MM.1S (cell line): ENCODE results near the gene DAD1.

ENCODE experiments used
- DNase-seq: peaks from one replicate; pipeline ENCODE4 v3.0.0-alpha.2; 2015
- H2AFZ ChIP-seq: fragments of 300-600 bp; sonication (generic); 2 replicates; pipeline ENCODE4 v1.6.0; 2016; ENCODE audit warnings: antibody characterized with exemption, low read length
- H3F3A ChIP-seq: fragments of 300-600 bp; sonication (generic); 2 replicates; pipeline ENCODE4 v1.6.1; 2016; ENCODE audit warnings: mild to moderate bottlenecking, antibody characterized with exemption, low read length, moderate library complexity, mixed read lengths; ENCODE audit not compliant: insufficient read depth
- H3K27ac ChIP-seq: fragments of 300-600 bp; sonication (generic); 2 replicates; pipeline ENCODE4 v1.5.1; 2016; ENCODE audit warnings: mild to moderate bottlenecking, low read length
- H3K27me3 ChIP-seq: fragments of 300-600 bp; sonication (generic); replicated peaks from 2 replicates; pipeline ENCODE4 v1.6.0; 2016; ENCODE audit warnings: low read length; ENCODE audit not compliant: insufficient read depth
- H3K36me3 ChIP-seq: fragments of 300-600 bp; sonication (generic); replicated peaks from 2 replicates; pipeline ENCODE4 v1.6.1; 2016; ENCODE audit warnings: mild to moderate bottlenecking, low read length, mixed read lengths; ENCODE audit not compliant: insufficient read depth
- H3K4me1 ChIP-seq: fragments of 300-600 bp; sonication (generic); 2 replicates; pipeline ENCODE4 v1.6.1; 2016; ENCODE audit warnings: low read length, mixed read lengths
- H3K4me2 ChIP-seq: fragments of 300-600 bp; sonication (generic); 2 replicates; pipeline ENCODE4 v1.6.0; 2016; ENCODE audit warnings: low read depth, low read length
- H3K4me3 ChIP-seq: fragments of 300-600 bp; sonication (generic); 2 replicates; pipeline ENCODE4 v1.5.1; 2016; ENCODE audit warnings: low read length, mixed read lengths
- H3K79me2 ChIP-seq: fragments of 300-600 bp; sonication (generic); 2 replicates; pipeline ENCODE4 v1.6.1; 2016; ENCODE audit warnings: mixed run types, low read length, mixed read lengths
- H3K9ac ChIP-seq: fragments of 300-600 bp; sonication (generic); 2 replicates; pipeline ENCODE4 v1.6.1; 2016; ENCODE audit warnings: low read length, mixed read lengths
- H3K9me2 ChIP-seq: fragments of 300-600 bp; sonication (generic); replicated peaks from 2 replicates; pipeline ENCODE4 v1.6.1; 2016; ENCODE audit warnings: mild to moderate bottlenecking, low read length, mixed read lengths; ENCODE audit not compliant: insufficient read depth
- H3K9me3 ChIP-seq: fragments of 300-600 bp; sonication (generic); replicated peaks from 2 replicates; pipeline ENCODE4 v1.6.1; 2016; ENCODE audit warnings: mild to moderate bottlenecking, low read length, mixed read lengths; ENCODE audit not compliant: insufficient read depth
- H4K20me1 ChIP-seq: fragments of 300-600 bp; sonication (generic); 2 replicates; pipeline ENCODE4 v1.6.1; 2016; ENCODE audit warnings: mild to moderate bottlenecking, low read length, moderate library complexity, mixed read lengths; ENCODE audit not compliant: insufficient read depth
- CTCF ChIP-seq: fragments of 300-600 bp; sonication (generic); IDR thresholded peaks from 2 replicates; pipeline ENCODE4 v1.5.1; 2016; ENCODE audit warnings: antibody characterized with exemption, low read length, mixed read lengths
- EZH2 ChIP-seq: fragments of 300-600 bp; sonication (generic); optimal IDR thresholded peaks from 2 replicates; pipeline ENCODE3; 2017; ENCODE audit warnings: low read depth, mild to moderate bottlenecking, antibody characterized with exemption, low read length, mixed read lengths
- EZH2phosphoT487 ChIP-seq: fragments of 300-600 bp; sonication (generic); IDR thresholded peaks from 2 replicates; pipeline ENCODE4 v1.6.1; 2018; ENCODE audit warnings: antibody characterized with exemption, low read length

Gene DAD1

DNA sequence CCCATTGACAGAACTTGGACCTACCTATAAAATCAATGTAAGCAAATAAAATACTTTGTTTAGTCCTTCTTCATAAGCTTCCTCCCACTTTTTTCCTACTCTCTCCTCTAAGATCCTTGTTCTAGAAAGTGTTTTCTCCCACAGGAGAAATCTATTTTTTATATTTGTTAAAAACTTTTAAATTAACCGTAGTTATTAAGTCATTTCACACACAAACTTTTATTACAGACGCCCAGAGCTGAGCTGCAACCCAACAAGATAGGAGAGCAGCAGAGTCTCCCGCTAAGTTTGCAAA lies 27.7 kb downstream of the DAD1 start:
- H3K4me2 ChIP-seq: no peak overlapping the region
- no peak overlapping the region for H2AFZ ChIP-seq

DNA sequence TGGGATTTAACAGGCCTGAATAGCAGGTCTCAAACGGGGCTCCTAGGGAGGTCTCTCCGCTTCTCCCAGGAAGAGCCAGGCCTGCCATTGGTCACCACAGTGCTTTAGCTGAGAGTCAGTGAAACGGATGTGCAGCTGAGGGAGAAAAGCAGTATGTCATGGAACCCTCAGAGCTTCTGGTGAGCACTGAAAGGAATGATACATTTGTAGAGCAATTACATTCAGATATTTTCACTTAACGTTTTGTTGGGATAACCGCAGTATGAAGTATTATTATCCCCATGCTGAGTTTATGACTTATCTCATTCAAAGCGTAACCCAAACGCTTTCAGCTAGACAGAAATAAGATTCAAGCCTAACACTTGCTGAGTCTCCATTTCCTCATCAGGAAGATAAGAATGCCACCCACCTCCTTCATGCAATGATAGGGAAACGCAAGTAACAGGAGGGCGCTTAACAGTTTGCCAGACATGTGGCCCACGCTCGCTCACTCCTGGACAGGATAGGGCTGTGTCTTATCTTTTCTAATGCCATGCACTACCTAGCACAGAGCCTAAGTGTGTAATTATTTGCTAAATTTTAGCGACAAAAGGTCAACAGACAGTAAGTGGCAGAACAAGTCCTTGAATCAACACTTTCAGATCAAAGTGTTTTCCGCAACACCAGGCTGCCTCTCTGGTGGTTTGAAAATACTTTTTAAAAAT lies 28.2 kb downstream of the DAD1 start:
- H2AFZ ChIP-seq: no peak overlapping the region

More for the DNA sequence above, 27.7 kb downstream of the DAD1 start:
- Histone ChIP-seq H3K9me3 (no peaks in the 10 kb centered on the region), H3K36me3 (no peaks in the 10 kb centered on the region), H3F3A (peaks cover 26% of the 10 kb centered on the region), H3K9me2 (no peaks in the 10 kb centered on the region), H3K4me1 (peaks cover 54% of the 10 kb centered on the region), H3K27ac (no peak overlapping the region), H3K4me3 (no peak overlapping the region), H3K9ac (no peak overlapping the region), H3K79me2 (peaks cover 17% of the 10 kb centered on the region; the same call in 1 of the 2 replicates), H3K27me3 (no peaks in the 10 kb centered on the region), H4K20me1 (no peaks in the 10 kb centered on the region)
- DNase-seq: no peak
- TF ChIP-seq EZH2phosphoT487 (no peak), EZH2 (no peak), CTCF (no peak)

DNA sequence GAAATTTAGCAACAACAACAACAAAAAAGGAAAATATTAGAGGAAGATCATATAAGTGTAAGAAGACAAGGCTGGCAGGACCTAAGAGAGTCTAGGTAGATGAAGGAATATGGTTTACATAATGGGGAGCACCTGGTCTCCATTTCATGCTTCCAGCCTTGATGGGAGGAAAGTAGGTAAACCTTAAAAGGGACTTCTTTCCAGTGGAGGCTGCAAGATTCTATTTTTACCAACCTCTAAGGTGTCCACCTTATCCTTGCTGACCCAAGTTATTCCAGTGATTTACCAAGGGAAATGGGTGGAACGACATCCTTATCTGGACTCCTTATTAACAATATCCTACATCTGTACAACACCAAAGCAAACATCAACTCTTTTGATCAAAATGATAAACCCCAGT lies 30.0 kb downstream of the DAD1 start:
- no peak overlapping the region for H3K9ac ChIP-seq
- no peaks in the 10 kb centered on the region for H3K9me3 ChIP-seq
- no peaks in the 10 kb centered on the region for H4K20me1 ChIP-seq
- no peak overlapping the region for H3K27ac ChIP-seq
- no peak overlapping the region for H3K4me2 ChIP-seq
- DNase-seq: no peak
- TF ChIP-seq CTCF (no peak), EZH2phosphoT487 (no peak), EZH2 (no peak)
- H3K9me2 ChIP-seq: no peaks in the 10 kb centered on the region
- H3K27me3 ChIP-seq: no peaks in the 10 kb centered on the region
- H3K4me3 ChIP-seq: no peak overlapping the region
- peaks cover 43% of the 10 kb centered on the region for H3K4me1 ChIP-seq
- H2AFZ ChIP-seq: no peak overlapping the region
- H3K36me3 ChIP-seq: no peaks in the 10 kb centered on the region
- peaks cover 18% of the 10 kb centered on the region for H3F3A ChIP-seq
- H3K79me2 ChIP-seq: 0 out of 2 replicates have a peak, but pooled peaks cover 4% of the 10 kb centered on the region

More for the DNA sequence above, 28.2 kb downstream of the DAD1 start:
- Histone ChIP-seq H3K9me2 (no peaks in the 10 kb centered on the region), H3K9ac (no peak overlapping the region), H3K27ac (no peak overlapping the region), H3K27me3 (no peaks in the 10 kb centered on the region), H3F3A (peaks cover 28% of the 10 kb centered on the region), H3K79me2 (peaks cover 12% of the 10 kb centered on the region; the same call in 1 of the 2 replicates), H4K20me1 (no peaks in the 10 kb centered on the region), H3K4me2 (no peak overlapping the region), H3K9me3 (no peaks in the 10 kb centered on the region), H3K36me3 (no peaks in the 10 kb centered on the region), H3K4me1 (peaks cover 52% of the 10 kb centered on the region), H3K4me3 (no peak overlapping the region)
- no peak for DNase-seq
- no peak for TF ChIP-seq EZH2phosphoT487
- no peak for TF ChIP-seq EZH2
- no peak for TF ChIP-seq CTCF
